ENCODE measurements around the gene NPHP4.

The NPHP4 gene

DNA sequence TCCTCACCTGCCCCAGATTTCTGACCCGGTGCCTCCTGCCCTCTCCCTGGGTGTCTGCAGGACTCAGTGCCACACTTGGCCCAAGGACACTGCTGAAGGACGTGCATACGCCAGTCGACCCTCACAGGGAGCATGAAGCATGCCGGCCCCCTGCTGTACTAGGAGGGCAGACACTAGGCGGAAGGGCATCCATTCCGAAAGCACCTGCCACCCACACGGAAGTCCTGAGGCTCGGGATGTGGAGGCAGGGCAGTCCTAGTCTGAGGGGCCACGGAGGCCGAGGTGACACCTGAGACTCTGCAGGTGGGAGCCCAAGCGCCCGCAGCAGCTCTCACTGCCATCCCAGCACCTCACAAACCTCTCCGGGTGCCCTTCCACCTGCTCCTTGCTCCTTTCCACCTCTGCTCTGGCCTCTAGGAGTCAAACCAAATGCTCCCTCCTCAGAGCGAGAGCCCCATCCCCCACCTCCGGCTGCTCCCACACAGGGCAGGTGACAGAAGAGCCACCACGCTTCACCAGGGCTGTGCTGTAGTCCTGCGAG lies 2.4 kb downstream of the NPHP4 start:
- no peak for DNase-seq (ENCODE audit: low read depth in 3 of 3)

DNA sequence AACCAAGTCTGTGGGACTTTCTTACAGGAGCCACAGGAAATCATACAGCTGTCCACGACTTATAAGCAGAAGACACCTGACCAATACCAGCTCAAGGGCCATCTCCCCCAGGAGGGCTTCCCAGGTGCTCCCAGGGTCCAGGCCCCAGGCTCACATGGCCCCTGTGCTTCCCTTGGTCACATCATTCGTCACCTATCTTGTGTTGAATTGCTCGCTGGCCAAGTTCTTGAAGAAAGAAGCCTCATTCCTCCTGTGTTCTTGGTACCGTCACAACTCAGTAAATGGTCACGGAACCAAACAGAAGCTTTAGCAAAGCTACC lies 3.0 kb downstream of the NPHP4 start:
- DNase-seq (ENCODE audit: low read depth in 3 of 3): no peak

- no peak for DNase-seq (ENCODE audit: low read depth in 3 of 3)
Measured at GRCh38 chr1:5988596-5989285, 3.5 kb downstream of the NPHP4 start.

GRCh38 chr1:5986018-5986417 lies 6.2 kb downstream of the NPHP4 start:
- DNase-seq (ENCODE audit: low read depth in 3 of 3): no peak

GRCh38 chr1:5985250-5985649 lies 7.0 kb downstream of the NPHP4 start:
- DNase-seq (ENCODE audit: low read depth in 3 of 3): no peak

- no peak for DNase-seq (ENCODE audit: low read depth in 3 of 3)
Measured at GRCh38 chr1:5983361-5984103, 8.7 kb downstream of the NPHP4 start.

GRCh38 chr1:5982868-5983267 lies 9.4 kb downstream of the NPHP4 start:
- no peak for DNase-seq (ENCODE audit: low read depth in 3 of 3)

GRCh38 chr1:5982276-5982675 lies 9.9 kb downstream of the NPHP4 start:
- no peak for DNase-seq (ENCODE audit: low read depth in 3 of 3)

- no peak for DNase-seq (ENCODE audit: low read depth in 3 of 3)
Measured at GRCh38 chr1:5981009-5981380, 11.2 kb downstream of the NPHP4 start.

DNA sequence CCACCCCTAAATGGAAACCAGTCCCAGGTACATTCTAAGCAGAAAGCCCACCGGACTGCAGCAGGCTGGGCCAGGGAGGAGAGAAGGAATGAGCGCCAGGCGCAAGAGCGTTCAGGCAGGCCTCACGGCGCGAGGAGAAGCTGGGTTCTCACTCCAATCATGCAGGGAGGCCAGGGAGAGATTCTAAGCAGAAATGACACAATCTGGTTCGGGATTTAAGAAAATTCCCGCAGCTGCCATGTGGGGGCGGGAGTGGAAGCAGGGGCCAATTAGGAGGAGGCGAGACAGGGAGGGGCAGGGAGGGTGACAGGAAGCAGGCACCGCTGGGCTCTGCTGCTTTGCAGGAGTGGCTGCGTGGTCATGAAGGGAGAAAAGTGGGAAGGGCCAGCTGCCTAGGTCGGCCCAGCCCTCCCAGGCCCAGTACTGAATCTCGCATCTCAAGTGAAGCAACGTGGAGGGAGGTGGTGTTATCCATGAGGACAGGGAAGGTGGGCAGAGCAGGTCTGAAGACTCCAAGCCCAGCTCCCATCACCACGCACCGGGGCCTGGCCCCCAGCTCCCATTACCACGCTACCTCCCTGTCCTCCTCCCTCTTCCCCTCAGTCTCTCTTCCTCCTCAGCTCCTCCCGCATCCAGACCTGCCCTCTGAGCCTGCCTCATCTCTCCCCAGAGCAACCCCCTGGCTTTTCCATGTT lies 11.8 kb downstream of the NPHP4 start:
- no peak for DNase-seq (ENCODE audit: low read depth in 3 of 3)

- no peak for DNase-seq (ENCODE audit: low read depth in 3 of 3)
Measured at GRCh38 chr1:5979536-5980313, 12.5 kb downstream of the NPHP4 start.

DNA sequence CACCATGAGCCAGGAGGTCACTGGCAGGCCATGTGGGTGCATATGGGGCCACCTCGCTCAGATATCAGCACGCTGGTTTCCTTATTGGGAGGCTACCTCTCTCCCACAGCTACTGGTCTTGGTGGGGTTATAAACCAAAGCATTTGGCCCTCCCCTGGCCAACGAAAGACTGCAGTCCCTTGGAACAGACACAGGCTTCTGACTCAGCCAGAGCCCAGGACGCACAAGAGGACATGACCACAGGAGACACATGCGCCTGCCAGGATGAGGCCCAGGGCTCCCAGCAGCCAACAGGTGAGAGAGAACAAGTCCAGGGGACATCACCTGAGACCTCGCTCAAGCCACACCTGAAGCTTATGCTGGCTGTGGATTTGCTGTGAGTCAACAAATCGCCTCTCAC lies 13.8 kb downstream of the NPHP4 start:
- DNase-seq (ENCODE audit: low read depth in 3 of 3): no peak

- no peak for DNase-seq (ENCODE audit: low read depth in 3 of 3)
Measured at GRCh38 chr1:5977494-5978444, 14.5 kb downstream of the NPHP4 start.

GRCh38 chr1:5976726-5977493 lies 15.3 kb downstream of the NPHP4 start:
- DNase-seq (ENCODE audit: low read depth in 3 of 3): no peak

DNA sequence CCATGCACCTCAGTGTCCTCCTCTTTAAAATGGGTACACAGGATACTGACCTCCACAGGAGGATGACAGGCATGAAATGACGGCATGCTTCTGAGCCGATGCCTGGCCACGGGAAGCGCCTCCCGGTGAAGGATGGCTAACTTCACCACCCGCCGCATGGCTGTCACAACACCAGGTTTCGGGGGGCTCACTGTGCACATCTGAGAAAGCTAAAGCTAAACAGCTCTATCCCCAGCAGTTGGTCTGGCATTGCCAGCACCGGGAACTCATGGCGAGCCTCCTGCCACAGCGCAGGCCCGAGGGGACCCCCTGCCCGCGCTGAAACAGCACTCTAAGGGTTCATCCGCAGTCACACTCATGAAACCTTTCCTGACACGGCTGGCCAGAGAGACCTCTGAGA lies 16.0 kb downstream of the NPHP4 start:
- DNase-seq (ENCODE audit: low read depth in 3 of 3): no peak

DNA sequence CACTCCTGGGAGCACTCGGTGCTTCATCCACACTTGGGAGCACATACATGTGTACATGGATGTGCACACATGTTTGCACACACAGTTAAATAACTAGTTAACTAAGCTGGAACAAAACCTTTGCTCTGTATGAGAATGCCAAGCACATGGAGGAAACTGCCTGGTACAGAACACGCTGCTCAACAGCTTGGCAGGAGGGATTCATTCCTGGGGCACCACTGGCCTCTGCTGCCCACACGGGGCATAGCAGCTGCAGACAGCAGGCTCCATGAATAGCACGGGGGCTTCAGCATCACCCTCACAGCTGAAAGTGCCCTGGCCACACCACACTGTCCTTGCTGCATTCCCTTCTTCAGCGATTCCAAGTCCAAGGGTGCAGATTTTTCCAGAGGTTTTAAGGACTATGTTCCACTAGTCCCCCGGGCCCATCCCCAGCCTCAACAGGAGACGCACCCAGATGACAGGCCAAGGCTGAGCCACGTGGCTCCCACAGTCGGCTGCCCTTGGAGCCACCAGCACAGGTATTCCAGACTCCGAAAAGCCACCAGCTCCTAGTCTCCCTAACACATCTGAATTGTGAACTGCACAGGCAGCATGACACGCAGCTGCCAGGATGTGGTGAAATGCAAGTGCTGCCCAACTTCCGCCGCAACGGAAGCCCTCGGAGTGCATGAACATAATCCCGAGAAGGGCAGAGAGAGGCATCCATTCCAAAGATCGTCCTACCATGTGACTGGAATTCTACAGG lies 16.9 kb downstream of the NPHP4 start:
- DNase-seq (ENCODE audit: low read depth in 3 of 3): no peak

DNA sequence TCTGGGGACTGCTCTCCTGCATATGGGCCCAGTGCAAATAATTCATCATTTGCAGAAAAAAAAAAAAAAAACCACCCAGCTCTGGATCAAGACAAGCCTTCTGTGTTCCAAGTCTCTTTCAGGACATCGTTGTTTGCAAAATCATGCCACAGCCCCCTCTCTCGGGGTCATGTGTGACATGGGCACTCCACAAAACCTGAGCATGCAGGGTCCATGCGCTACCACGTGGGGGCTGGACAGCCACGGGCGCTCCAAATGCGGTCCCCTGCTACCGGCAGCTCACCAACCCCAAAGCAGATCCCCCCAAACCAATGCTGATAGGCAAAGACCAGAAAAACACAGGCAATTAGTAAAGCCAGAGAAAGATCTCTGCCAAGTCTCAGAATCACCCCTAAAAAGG lies 17.6 kb downstream of the NPHP4 start:
- DNase-seq (ENCODE audit: low read depth in 3 of 3): no peak

DNA sequence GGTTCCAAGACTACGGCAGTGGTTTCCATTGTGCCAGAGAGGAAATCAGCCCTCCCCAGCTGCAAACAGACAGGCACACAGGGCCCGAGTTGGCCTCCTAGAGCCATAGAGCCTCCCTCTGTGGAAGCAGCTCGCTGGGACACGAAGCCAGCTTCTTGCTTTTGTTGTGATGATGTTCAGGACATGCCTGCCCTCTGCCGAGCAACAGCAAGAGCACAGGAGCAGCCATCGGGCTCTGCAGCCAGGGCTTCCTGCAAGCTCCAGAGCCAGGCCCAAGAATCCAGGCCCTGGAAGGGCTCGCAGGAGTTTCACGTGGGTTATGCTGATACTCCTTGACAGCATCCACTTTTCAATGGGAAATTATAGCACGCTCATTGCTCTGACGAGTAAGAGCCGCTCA lies 18.5 kb downstream of the NPHP4 start:
- no peak for DNase-seq (ENCODE audit: low read depth in 3 of 3)

GRCh38 chr1:5972198-5972520 lies 20.1 kb downstream of the NPHP4 start:
- no peak for DNase-seq (ENCODE audit: low read depth in 3 of 3)
